ENCODE data around the gene SLIT3. TPM values are rescaled to one million over a fixed set of nuclear protein-coding genes. Genes with fewer than 3 reads are reported as not detected.

Gene SLIT3
- total RNA-seq, 4 donors from 2014 or later = 41.1 to 86.6 (median 62.7) TPM

- Histone ChIP-seq H3K4me1 (no peaks in the 10 kb centered on the region), H3K27me3 (no peaks in the 10 kb centered on the region), H3K36me3 (peaks cover 0 to 34% (median 21%) of the 10 kb centered on the region in 4 donors), H3K9me3 (no peaks in the 10 kb centered on the region), H3K4me3 (no peak overlapping the region), H3K27ac (replicated peaks in 1 of 4) (no peak overlapping the region)
- intact Hi-C loops (cut with DNase I) = no loop called here
- TF ChIP-seq CTCF (IDR thresholded peaks at IDR 0.05) = no peak
- no peak for TF ChIP-seq POLR2A (IDR thresholded peaks at IDR 0.05; ENCODE audit: low read depth)
- TF ChIP-seq EP300 (IDR thresholded peaks at IDR 0.05) = no peak
- no peak for TF ChIP-seq POLR2AphosphoS5 (IDR thresholded peaks at IDR 0.05)
- 93% methylated on average over 3 of the region's 3 CpGs for WGBS
- no peak for DNase-seq (ENCODE audit: extremely low spot score)
Measured at GRCh38 chr5:168723037-168723436, 577.9 kb downstream of the SLIT3 start.

- TF ChIP-seq POLR2A (IDR thresholded peaks at IDR 0.05; ENCODE audit: low read depth) = no peak
- TF ChIP-seq CTCF (IDR thresholded peaks at IDR 0.05) = no peak
- no peak for TF ChIP-seq POLR2AphosphoS5 (IDR thresholded peaks at IDR 0.05)
- no peak for TF ChIP-seq EP300 (IDR thresholded peaks at IDR 0.05)
- Histone ChIP-seq H3K27ac (replicated peaks in 1 of 4) (no peak overlapping the region), H3K9me3 (no peaks in the 10 kb centered on the region), H3K36me3 (peaks cover 0 to 30% (median 18%) of the 10 kb centered on the region in 4 donors), H3K4me3 (no peak overlapping the region), H3K4me1 (no peaks in the 10 kb centered on the region), H3K27me3 (no peaks in the 10 kb centered on the region)
- WGBS = 91% methylated on average over 7 of the region's 7 CpGs
- intact Hi-C loops (cut with DNase I) = no loop called here
- DNase-seq (ENCODE audit: extremely low spot score) = no peak
Measured at GRCh38 chr5:168721966-168722365, 579.0 kb downstream of the SLIT3 start.

GRCh38 chr5:168721002-168721753 is 579.8 kb downstream of the SLIT3 start:
- DNase-seq (ENCODE audit: extremely low spot score) = no peak
- intact Hi-C loops (cut with DNase I) = no loop called here
- H3K4me1 ChIP-seq = no peaks in the 10 kb centered on the region
- no peak overlapping the region for H3K27ac ChIP-seq (replicated peaks in 1 of 4)
- no peaks in the 10 kb centered on the region for H3K27me3 ChIP-seq
- TF ChIP-seq POLR2AphosphoS5 (IDR thresholded peaks at IDR 0.05) (no peak), EP300 (IDR thresholded peaks at IDR 0.05) (no peak), CTCF (IDR thresholded peaks at IDR 0.05) (no peak), POLR2A (IDR thresholded peaks at IDR 0.05; ENCODE audit: low read depth) (no peak)
- H3K36me3 ChIP-seq = peaks cover 0 to 30% (median 18%) of the 10 kb centered on the region in 4 donors
- no peak overlapping the region for H3K4me3 ChIP-seq
- H3K9me3 ChIP-seq = no peaks in the 10 kb centered on the region
- WGBS = 92% methylated on average over 5 of the region's 5 CpGs

GRCh38 chr5:168720575-168720974 is 580.4 kb downstream of the SLIT3 start:
- Histone ChIP-seq H3K4me3 (no peak overlapping the region), H3K4me1 (no peaks in the 10 kb centered on the region), H3K9me3 (no peaks in the 10 kb centered on the region), H3K27me3 (no peaks in the 10 kb centered on the region), H3K36me3 (peaks cover 0 to 30% (median 18%) of the 10 kb centered on the region in 4 donors), H3K27ac (replicated peaks in 1 of 4) (no peak overlapping the region)
- DNase-seq (ENCODE audit: extremely low spot score) = no peak
- intact Hi-C loops (cut with DNase I) = no loop called here
- WGBS = 94% methylated on average over 9 of the region's 9 CpGs
- TF ChIP-seq CTCF (IDR thresholded peaks at IDR 0.05) (no peak), POLR2AphosphoS5 (IDR thresholded peaks at IDR 0.05) (no peak), POLR2A (IDR thresholded peaks at IDR 0.05; ENCODE audit: low read depth) (no peak), EP300 (IDR thresholded peaks at IDR 0.05) (no peak)

All from esophagus muscularis mucosa (tissue), 4 donors.